Ecto neural progenitor cell (in vitro differentiated cells): ENCODE measurements around the gene ZKSCAN8.

Experiments
- DNase-seq: peaks from one replicate; pipeline ENCODE4 v3.0.0-alpha.2; 2018; ENCODE audit warnings: low spot score

The ZKSCAN8 gene

DNA sequence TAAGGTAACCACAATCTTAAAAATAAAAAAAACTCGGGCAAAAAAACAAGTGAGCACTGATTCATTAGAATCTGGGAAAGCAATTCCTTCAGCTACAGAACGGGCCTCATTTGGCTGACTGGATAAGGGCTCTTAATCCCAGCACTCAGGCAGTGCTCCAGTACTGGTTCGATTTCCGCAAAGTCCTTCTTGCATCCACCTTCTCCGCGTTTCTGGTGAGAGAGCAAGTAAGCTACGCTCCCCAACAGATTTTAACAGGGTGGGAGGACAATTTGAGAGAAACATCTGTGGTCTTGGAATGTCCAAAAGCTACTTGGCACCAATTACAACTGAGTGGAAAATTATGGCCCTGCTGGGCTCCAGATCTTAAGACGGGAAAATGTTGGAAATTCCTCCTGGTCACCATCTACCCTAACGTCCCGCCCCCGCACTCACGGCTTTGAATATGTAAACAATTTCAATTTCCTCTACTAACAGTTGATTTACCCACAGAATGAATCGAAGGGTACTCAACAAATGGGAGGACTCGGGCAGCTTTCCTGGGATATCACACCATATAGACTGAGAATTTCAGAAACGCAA is 65.3 kb downstream of the ZKSCAN8 start:
- peak; percentile 51 for DNase-seq

DNA sequence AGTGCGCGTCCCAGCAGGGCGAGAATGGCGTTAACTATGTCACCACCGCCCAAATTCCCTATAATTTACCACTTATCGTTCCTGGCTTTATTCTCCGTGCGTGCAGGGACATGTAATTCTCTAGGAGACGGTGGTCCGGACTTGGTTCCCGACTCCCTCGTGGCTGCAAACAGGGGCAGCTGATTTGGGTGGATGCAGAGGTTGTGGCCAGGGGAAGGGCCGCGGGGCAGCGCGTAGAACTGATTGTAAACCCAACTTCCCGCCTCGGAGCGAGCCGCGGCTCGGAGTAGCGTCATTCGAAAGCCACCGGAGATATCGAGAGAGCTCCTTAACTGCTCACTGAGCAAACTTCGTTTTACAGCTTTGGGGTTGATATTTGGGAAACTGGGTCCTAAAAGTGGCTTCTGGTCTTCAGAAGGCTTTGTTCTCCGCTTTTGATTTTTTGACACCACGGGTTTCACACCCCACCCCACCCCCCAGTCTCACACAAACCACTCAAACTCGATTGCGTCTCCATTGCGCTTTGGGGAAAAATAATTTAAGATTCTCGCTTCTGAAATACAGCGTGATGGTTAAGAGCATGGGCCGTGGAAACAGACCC is 65.9 kb downstream of the ZKSCAN8 start:
- peak; percentile 68 for DNase-seq

DNA sequence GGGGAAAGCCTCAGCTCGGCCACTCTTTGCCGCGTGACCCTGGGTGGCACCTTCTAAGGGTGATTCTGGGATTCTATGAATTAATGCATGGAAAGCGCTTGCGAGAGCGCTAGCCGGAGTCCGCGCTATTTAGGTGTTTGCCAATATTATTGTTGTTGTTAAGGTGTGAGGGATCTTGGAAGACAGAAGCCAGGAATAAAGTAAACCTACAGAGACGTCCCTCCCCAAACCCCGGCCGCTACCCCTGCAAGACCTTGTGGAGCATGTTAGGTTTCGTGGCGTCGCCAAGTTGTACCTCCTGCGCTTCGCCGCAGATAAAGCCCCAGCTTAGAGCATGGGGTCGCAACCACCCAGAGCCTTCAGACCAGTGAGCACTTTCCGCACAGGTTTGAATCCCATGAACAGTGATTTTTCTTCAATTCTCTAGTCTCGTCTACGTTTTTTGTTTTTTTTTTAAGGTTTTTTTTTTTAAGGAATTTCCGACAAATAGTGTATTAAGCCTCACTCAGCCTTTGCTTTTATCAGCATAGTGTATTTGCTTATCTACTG is 66.5 kb downstream of the ZKSCAN8 start:
- peak; percentile 49 for DNase-seq
